Measurements from ENCODE around the gene CALN1.
"Not testable (repeated sequence)": the region's sequence is repeated elsewhere in the genome, so short reads cannot be mapped to it uniquely, and the experiment has no call there.

CALN1 gene

DNA sequence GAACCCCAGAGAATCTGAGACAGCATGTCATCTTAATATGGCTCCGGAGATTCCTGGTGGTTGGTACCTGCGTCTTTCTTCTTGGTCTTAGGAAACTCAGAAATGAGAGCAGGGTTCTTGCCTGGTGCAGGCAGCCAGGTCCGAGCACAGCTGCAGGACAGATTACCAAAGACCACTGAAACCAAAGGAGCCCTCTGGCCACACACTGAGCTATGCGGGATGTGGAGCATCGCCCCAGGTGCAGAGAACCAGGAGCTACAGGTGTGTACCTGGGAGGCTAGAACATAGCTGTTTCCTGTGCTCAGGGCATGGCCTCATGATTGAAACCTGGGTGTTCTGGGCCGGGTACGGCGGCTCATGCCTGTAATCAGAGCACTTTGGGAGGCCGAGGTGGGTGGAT, 635.4 kb downstream of the CALN1 start:
- no peak for DNase-seq

- no peak for DNase-seq
Observed at GRCh38 chr7:71775648-71776047, 636.5 kb downstream of the CALN1 start.

DNA sequence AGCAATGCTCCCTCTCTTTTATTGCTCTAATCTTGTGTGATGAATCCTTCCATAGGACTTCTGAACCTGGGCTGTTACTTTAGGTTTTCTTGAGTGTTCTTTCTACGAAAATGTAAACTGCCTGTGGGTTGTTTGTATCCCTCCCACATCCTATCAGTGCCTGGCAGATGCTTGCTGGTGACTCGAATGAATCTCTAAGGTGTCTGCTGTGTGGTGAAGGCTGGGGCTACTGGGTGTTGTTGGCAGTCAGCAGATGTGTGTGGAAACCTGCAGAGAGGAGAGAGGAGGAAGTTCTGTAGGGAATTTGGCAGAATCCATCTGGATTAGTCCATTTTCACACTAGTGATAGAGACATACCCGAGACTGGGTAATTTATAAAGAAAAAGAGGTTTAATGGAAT, 639.4 kb downstream of the CALN1 start:
- no peak for DNase-seq

DNA sequence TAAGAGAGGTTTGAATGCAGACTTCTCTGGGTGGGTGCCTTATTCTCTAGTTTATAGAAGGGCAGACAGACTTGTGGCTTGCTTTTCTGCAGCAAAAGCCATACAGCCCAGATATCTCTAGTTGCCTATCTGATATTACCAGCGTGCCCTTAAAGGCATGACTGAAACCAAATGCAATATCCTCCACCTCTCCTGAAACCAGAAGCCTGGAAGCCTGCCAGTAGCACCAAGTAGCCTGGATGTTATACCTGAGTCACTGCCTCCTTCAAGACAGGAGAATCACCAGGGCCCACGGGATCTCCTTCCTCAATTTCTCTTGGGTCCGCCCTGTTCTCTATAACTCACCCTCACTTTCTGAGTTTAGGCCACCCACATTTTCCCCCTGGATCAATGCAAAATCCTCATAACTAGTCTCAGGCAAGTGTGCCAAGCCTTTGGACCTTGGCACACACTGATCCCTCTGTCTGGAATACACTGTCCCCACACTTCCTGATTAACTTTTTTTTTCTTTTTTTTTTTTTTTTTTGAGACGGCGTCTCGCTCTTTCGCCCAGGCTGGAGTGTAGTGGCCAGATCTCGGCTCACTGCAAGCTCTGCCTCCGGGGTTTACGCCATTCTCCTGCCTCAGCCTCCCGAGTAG, 641.8 kb downstream of the CALN1 start:
- no peak for DNase-seq

DNA sequence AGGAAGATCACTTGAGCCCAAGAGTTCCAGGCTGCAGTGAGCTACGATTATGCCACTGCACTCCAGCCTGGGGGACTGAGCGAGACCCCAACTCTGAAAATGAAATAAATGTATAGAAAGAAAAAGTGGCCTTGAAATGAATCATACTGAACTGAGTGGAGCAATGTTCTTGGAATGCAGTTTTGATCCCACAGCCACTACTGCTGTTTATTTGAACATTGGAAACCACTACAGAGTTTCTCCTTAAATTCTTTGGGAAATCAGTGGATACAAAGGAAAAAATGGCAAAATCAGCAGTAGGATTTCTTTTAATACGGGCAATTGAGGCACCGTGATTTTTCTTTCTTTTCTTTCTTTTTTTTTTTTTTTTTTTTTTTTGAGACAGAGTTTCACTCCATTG, 642.8 kb downstream of the CALN1 start:
- DNase-seq, result no peak

- DNase-seq, result no peak
Observed at GRCh38 chr7:71768450-71768849, 643.7 kb downstream of the CALN1 start.

GRCh38 chr7:71766016-71766415, 646.1 kb downstream of the CALN1 start:
- DNase-seq, result no peak

DNA sequence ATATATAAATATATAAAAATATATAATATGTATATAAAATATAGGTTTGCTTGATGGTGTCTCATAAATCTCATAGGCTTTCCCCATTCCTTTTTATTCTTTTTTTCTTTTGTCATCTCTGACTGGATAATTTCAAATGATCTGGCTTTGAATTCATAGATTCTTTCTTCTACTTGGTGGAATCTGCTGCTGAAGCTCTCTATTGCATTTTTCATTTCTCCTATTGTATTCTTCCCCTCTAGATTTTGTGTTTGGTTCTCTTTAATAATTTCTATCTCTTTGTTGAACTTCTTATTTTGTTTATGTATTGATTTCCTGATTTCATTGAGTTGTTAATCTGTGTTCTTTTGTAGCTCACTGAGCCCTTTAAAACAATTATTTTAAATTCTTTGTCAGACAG, 650.8 kb downstream of the CALN1 start:
- DNase-seq, result no peak

- no peak for DNase-seq
Observed at GRCh38 chr7:71754828-71755227, 657.3 kb downstream of the CALN1 start.

DNA sequence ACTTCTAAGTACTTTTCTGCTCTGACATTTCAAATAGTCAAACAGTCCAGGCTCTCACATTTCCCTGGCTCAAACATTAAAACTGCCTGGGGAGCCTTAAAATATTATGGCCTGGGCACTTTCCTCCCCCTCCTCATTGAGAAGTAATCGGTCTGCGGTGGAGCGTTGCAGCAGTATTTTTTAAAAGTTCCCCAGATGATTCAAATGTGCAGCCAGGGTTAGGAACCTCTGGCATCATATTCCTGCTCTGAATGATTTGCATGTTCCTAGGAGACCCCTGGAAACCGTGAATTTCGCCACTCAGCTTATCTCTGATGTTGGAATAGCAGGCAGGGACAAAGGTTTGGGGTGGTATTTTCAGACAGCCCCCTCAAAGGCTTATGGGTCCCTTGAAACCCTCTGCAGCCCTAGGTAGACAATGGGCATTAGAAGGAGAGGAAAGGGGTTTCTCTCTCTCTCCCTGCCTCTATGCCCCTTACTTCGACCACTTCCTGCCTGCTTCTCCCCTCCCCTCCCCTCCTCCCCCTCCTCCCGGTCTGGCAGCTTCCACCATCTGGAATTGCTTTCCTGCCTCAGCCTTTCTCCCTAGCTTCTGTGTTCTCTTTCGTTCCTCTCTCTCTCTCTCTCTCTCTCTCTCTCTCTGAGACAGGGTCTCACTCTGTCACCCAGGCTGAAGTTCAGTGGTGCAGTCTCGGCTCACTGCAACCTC, 658.0 kb downstream of the CALN1 start:
- DNase-seq, result no peak

DNA sequence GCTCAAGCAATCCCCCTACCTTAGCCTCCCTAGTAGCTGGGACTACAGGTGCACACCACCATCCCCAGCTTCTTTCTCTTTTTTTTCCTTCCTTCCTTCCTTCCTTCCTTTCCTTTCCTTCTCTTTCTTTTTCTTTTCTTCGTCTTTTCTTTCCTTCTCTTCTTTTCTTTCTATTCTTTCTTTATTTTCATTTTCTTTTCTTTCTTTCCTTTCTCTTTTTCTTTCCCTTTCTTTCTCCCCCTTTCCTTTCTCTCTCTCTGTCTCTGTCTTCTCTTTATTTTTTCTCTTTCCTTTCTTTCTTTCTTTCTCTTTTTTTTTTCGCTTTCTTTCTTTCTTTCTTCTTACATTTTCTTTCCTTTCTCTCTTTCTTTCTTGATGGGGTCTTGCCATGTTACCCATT, 658.9 kb downstream of the CALN1 start:
- DNase-seq, result no peak

DNA sequence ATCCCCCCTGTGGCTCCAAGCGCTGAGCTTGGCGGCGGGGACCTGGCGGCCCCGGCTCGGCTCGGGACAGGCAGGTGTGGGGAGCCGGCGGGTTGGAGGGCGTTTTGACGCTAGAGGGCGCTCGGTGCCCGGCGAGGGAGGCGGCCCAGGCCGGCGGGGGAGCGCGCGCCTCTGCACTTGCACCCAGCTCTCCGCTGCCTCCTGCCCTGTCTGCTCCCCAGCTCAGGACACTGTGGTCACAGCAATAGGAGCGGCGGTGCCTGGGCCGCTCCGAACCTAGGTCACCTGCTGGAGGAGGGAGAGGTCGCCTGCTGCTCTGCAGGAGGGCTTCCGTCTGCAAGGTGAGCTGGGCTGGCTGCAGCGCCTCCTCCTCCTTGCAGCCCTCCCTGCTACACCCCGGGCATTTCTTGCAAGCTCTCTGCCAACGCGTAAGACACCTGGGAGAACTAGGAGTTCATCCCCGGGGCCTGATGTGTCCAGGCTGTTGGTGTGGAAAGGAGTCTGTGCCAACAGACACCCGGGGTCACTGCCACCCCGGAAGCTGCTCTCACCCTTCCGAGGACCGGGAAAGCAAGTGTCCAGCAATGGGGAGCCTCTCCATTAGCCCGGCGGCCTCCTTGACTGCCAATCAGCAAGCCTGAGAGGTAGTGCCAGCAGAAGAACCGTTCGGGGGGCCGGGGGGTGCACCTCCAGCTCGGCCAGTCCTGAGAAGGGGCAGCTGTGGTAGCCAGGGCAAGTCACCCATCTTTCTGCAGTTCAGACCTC, 659.8 kb downstream of the CALN1 start:
- peak; percentile 55 for DNase-seq

DNA sequence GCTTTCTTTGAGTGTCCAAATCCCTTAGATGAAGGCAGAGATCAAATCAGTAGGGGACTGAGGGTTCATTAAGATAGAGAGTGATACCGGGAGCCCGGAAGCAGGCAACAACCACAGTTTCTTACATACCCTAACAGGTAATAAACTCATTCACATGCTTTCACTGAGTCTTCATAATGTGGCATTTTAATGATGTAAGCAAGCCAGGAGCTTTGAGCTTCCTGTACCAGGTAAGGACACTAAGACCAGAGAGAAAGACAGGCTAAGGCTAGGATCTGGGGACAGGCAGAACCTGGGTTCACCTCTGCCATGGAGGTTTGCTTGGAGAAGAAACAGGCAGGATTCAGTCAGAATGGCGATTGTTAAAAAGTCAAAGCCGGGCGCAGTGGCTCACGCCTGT, 661.8 kb downstream of the CALN1 start:
- DNase-seq, result no peak

- no peak for DNase-seq
Observed at GRCh38 chr7:71746006-71746405, 666.1 kb downstream of the CALN1 start.

- DNase-seq, result no peak
Observed at GRCh38 chr7:71740174-71740560, 672.0 kb downstream of the CALN1 start.

DNA sequence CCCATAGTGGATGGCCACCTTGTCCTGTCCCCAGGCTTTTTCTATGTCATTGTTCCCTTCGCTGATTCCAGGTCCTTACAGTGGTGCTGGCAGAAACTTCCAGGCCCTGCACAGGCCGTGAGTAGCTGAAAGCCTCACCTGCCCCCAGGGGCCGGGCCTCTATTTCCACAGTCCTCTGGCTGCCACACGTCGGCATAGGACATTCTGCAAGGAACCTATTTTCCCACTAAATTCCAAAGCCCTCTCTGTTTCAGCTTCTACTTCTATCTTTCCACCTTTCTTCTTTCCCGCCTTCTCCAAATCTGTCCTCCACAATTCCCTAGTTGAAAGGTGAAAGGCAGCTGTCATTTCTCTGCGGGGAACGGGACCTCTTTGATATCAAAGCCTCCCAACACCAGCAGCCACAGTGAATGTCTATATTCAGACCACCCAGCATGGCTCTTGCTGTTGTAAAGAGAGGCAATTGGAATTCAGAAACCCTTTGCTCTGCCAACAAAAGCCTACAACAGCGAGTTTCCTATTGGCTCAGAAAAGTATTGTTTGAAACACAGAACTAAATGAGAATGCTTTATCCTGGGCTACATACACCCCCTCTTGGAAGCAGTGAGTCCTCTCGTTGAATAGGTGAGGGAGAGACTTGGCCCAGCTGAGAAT, 672.5 kb downstream of the CALN1 start:
- DNase-seq, result no peak

GRCh38 chr7:71737931-71738540, 674.1 kb downstream of the CALN1 start:
- not testable (repeated sequence) for DNase-seq

DNA sequence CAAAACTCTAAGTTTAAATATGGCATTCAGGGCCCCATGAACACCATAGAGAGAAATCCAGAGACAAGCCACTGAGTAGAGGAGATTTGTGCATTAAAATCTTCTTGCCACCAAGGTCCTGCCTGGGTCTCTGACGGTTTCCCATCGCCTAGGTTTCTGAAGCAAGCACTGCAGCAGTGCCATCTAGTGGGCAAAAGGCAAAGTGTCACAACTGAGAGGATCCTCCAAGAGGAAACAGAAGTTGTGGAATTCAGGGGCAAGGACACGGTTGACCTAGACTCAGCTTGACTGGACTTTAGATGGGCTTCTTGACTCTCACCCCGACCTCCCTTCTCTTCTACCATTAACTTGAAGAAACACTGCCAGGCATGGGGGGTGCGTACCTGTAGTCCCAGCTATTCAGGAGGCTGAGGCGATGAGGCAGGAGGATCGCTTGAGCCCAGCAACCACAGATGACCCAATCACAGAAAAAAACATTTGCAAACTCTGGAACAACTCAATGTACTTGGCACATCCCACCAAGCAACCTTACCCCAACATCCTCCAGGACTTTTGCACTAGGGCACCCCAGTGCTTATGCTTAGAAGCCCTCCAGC, 676.1 kb downstream of the CALN1 start:
- peak; percentile 70 for DNase-seq

GRCh38 chr7:71733107-71733870, 678.8 kb downstream of the CALN1 start:
- DNase-seq, result peak; percentile 73

DNA sequence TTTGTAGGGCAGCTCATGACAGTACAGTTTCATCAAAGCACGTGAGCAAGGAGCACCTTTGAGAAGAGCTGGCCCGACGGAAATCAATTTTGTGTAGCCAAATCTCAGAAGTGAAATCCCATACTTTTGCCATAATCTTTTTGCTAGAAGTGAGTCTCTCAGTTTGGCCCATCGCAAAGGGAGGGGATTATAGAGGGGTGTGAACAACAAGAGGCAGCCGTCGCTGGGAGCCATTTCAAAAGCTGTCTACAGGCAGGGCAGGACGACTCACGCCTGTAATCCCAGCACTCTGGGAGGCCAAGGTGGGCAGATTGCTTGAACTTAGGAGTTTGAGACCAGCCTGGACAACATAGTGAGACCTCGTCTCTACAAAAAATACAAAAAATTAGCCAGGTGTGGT, 680.4 kb downstream of the CALN1 start:
- DNase-seq, result no peak
